Hepatocyte (in vitro differentiated cells): Measurements from ENCODE around the gene CXCR4.

Source experiments
- EZH2 ChIP-seq: fragments of 200-600 bp; sonication (generic); IDR thresholded peaks from 2 replicates; pipeline ENCODE4 v1.6.1; 2016; ENCODE audit warnings: antibody characterized with exemption, mild to moderate bottlenecking, borderline replicate concordance
- EZH2phosphoT487 ChIP-seq: fragments of 200-600 bp; sonication (generic); IDR thresholded peaks from one replicate; pipeline ENCODE4 v1.6.1; 2018; ENCODE audit warnings: antibody characterized with exemption, mild to moderate bottlenecking, low read depth, moderate library complexity; ENCODE audit not compliant: unreplicated experiment, severe bottlenecking
- TF ChIP-seq, protein P1 (sequence below): fragments of 200-600 bp; sonication (generic); IDR thresholded peaks from 2 replicates; pipeline ENCODE4 v1.5.1; 2016; ENCODE audit warnings: antibody characterized with exemption, mild to moderate bottlenecking; ENCODE audit not compliant: poor library complexity

GRCh38 chr2:136126021-136126420, 8.1 kb upstream of the CXCR4 start:
- TF ChIP-seq, protein P1, sequence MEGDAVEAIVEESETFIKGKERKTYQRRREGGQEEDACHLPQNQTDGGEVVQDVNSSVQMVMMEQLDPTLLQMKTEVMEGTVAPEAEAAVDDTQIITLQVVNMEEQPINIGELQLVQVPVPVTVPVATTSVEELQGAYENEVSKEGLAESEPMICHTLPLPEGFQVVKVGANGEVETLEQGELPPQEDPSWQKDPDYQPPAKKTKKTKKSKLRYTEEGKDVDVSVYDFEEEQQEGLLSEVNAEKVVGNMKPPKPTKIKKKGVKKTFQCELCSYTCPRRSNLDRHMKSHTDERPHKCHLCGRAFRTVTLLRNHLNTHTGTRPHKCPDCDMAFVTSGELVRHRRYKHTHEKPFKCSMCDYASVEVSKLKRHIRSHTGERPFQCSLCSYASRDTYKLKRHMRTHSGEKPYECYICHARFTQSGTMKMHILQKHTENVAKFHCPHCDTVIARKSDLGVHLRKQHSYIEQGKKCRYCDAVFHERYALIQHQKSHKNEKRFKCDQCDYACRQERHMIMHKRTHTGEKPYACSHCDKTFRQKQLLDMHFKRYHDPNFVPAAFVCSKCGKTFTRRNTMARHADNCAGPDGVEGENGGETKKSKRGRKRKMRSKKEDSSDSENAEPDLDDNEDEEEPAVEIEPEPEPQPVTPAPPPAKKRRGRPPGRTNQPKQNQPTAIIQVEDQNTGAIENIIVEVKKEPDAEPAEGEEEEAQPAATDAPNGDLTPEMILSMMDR, result no peak
- TF ChIP-seq EZH2, result no peak
- no peak for TF ChIP-seq EZH2phosphoT487
